Hepatocyte (in vitro differentiated cells): ENCODE results near the gene ERI2. TPM values are rescaled to one million over a fixed set of nuclear protein-coding genes. Genes with fewer than 3 reads are reported as not detected.

Experiments used
- DNase-seq: peaks from one replicate; pipeline ENCODE4 v3.0.0-alpha.2; 2016; ENCODE audit warnings: low spot score
- H2AFZ ChIP-seq: fragments of 200-600 bp; sonication (generic); 2 replicates; pipeline ENCODE4 v1.6.0; 2016; ENCODE audit warnings: antibody characterized with exemption, mild to moderate bottlenecking
- H3K27ac ChIP-seq: fragments of 200-600 bp; sonication (generic); 2 replicates; pipeline ENCODE4 v1.5.1; 2016; ENCODE audit warnings: mild to moderate bottlenecking
- H3K27me3 ChIP-seq: fragments of 200-600 bp; sonication (generic); 2 replicates; pipeline ENCODE4 v1.6.1; 2016
- H3K36me3 ChIP-seq: fragments of 200-600 bp; sonication (generic); replicated peaks from 2 replicates; pipeline ENCODE4 v1.5.1; 2016; ENCODE audit warnings: low read depth; ENCODE audit not compliant: insufficient read depth
- H3K4me1 ChIP-seq: fragments of 200-600 bp; sonication (generic); 2 replicates; pipeline ENCODE4 v1.5.1; 2016; ENCODE audit warnings: mild to moderate bottlenecking, moderate library complexity; ENCODE audit not compliant: insufficient read depth
- H3K4me2 ChIP-seq: fragments of 200-600 bp; sonication (generic); 2 replicates; pipeline ENCODE4 v1.6.0; 2016
- H3K4me3 ChIP-seq: fragments of 200-600 bp; sonication (generic); 2 replicates; pipeline ENCODE4 v1.5.1; 2016; ENCODE audit warnings: mild to moderate bottlenecking
- H3K79me2 ChIP-seq: fragments of 200-600 bp; sonication (generic); 2 replicates; pipeline ENCODE4 v1.6.0; 2017; ENCODE audit warnings: mild to moderate bottlenecking
- H3K9me2 ChIP-seq: fragments of 200-600 bp; sonication (generic); replicated peaks from 2 replicates; pipeline ENCODE4 v1.6.0; 2017; ENCODE audit warnings: mild to moderate bottlenecking; ENCODE audit not compliant: insufficient read depth
- H3K9me3 ChIP-seq: fragments of 200-600 bp; sonication (generic); 2 replicates; pipeline ENCODE4 v1.5.1; 2016; ENCODE audit warnings: low read depth, mild to moderate bottlenecking
- H4K20me1 ChIP-seq: fragments of 200-600 bp; sonication (generic); 2 replicates; pipeline ENCODE4 v1.6.0; 2016; ENCODE audit warnings: mild to moderate bottlenecking; ENCODE audit not compliant: insufficient read depth, poor library complexity, severe bottlenecking
- EZH2 ChIP-seq: fragments of 200-600 bp; sonication (generic); IDR thresholded peaks from 2 replicates; pipeline ENCODE4 v1.6.1; 2016; ENCODE audit warnings: antibody characterized with exemption, mild to moderate bottlenecking, borderline replicate concordance
- EZH2phosphoT487 ChIP-seq: fragments of 200-600 bp; sonication (generic); IDR thresholded peaks from one replicate; pipeline ENCODE4 v1.6.1; 2018; ENCODE audit warnings: antibody characterized with exemption, mild to moderate bottlenecking, low read depth, moderate library complexity; ENCODE audit not compliant: unreplicated experiment, severe bottlenecking
- WGBS: methylation state at CpG from one replicate; pipeline ENCODE4 v1.1.6; 2016; ENCODE audit warnings: low lambda C conversion rate; ENCODE audit errors: missing lambda C conversion rate; 5-methylcytosine and 5-hydroxymethylcytosine counted together
- polyA plus RNA-seq: library from polyadenylated mRNA; unstranded; fragments of >200 nt; fragmentation: Nextera tagmentation; extraction: Ambion mirVana; gene quantifications from 2 replicates; pipeline ENCODE4 v1.2.1, GENCODE V29; 2016
- small RNA-seq: library from RNA; depleted of rRNA; stranded (forward); fragments of <200 nt; gene quantifications from one replicate; pipeline ENCODE3, GENCODE V24; 2014
- total RNA-seq: library from RNA; depleted of rRNA; stranded (reverse); fragments of >200 nt; gene quantifications from 2 replicates; pipeline ENCODE4 v1.2.3, GENCODE V29; 2014
- TF ChIP-seq, protein P1 (sequence below): fragments of 200-600 bp; sonication (generic); IDR thresholded peaks from 2 replicates; pipeline ENCODE4 v1.5.1; 2016; ENCODE audit warnings: antibody characterized with exemption, mild to moderate bottlenecking; ENCODE audit not compliant: poor library complexity

Gene ERI2
- total and polyA plus RNA-seq, 2 experiments from 2014 or later = 6.9 to 26.9 TPM

- H3K36me3 ChIP-seq = no peaks in the 10 kb centered on the region
- no peak for TF ChIP-seq EZH2
- TF ChIP-seq, protein P1, sequence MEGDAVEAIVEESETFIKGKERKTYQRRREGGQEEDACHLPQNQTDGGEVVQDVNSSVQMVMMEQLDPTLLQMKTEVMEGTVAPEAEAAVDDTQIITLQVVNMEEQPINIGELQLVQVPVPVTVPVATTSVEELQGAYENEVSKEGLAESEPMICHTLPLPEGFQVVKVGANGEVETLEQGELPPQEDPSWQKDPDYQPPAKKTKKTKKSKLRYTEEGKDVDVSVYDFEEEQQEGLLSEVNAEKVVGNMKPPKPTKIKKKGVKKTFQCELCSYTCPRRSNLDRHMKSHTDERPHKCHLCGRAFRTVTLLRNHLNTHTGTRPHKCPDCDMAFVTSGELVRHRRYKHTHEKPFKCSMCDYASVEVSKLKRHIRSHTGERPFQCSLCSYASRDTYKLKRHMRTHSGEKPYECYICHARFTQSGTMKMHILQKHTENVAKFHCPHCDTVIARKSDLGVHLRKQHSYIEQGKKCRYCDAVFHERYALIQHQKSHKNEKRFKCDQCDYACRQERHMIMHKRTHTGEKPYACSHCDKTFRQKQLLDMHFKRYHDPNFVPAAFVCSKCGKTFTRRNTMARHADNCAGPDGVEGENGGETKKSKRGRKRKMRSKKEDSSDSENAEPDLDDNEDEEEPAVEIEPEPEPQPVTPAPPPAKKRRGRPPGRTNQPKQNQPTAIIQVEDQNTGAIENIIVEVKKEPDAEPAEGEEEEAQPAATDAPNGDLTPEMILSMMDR = no peak
- no peak for TF ChIP-seq EZH2phosphoT487
- H3K4me3 ChIP-seq = no peak overlapping the region
- DNase-seq = no peak
- no peaks in the 10 kb centered on the region for H3K9me2 ChIP-seq
- 84% methylated on average over 4 of the region's 4 CpGs for WGBS
- no peaks in the 10 kb centered on the region for H4K20me1 ChIP-seq
- no peaks in the 10 kb centered on the region for H3K79me2 ChIP-seq
- H3K27me3 ChIP-seq = no peaks in the 10 kb centered on the region
- no peaks in the 10 kb centered on the region for H3K4me1 ChIP-seq
- no peak overlapping the region for H3K27ac ChIP-seq
- H2AFZ ChIP-seq = no peak overlapping the region
- H3K4me2 ChIP-seq = no peak overlapping the region
- no peaks in the 10 kb centered on the region for H3K9me3 ChIP-seq
These were observed 59.0 kb downstream of the ERI2 start for GRCh38 chr16:20747030-20747816.

DNA sequence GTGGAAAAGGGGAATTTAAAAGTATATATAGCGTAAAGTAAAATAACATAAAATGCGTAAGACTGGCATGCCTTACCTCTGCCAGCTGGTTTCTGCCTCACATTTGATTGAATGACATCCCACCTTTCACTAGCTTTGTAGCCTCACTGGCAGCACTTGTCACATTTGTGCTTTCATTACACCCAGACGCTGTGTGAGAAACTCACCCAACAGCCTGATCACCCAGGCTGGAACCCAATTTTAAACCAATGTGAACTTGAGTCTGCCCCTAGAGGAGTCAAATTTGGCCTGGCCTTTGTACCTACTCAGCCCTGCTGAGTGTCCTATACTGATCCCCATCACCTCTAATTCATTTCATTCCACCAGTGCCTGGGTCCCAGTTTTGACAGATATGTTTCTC, 59.8 kb downstream of the ERI2 start:
- H3K4me2 ChIP-seq = no peak overlapping the region
- no peaks in the 10 kb centered on the region for H3K9me2 ChIP-seq
- no peaks in the 10 kb centered on the region for H3K27me3 ChIP-seq
- H3K4me1 ChIP-seq = no peaks in the 10 kb centered on the region
- WGBS = 93% methylated on average over 3 of the region's 3 CpGs
- no peaks in the 10 kb centered on the region for H3K79me2 ChIP-seq
- no peaks in the 10 kb centered on the region for H3K36me3 ChIP-seq
- no peak overlapping the region for H2AFZ ChIP-seq
- DNase-seq = no peak
- H3K4me3 ChIP-seq = no peak overlapping the region
- H4K20me1 ChIP-seq = no peaks in the 10 kb centered on the region
- TF ChIP-seq EZH2phosphoT487 = no peak
- no peak for TF ChIP-seq EZH2
- TF ChIP-seq, protein P1 = no peak
- H3K9me3 ChIP-seq = no peaks in the 10 kb centered on the region
- no peak overlapping the region for H3K27ac ChIP-seq

Small RNA genes lying within 50 kb of the gene (small RNA-seq; reads per million reads assigned to genes)
- gene RF00618 = not detected
- not detected for gene RNU6-944P

Other genes with a start within 250 kb of the ERI2 start
- gene ACSM2B, start 230.1 kb downstream of the ERI2 start, total RNA-seq = 32.5 and 32.7 TPM in 2 replicates
- 23.9 and 43.6 TPM in 2 replicates for gene ACSM2B, start 230.1 kb downstream of the ERI2 start, polyA plus RNA-seq
- gene ACSM1, start 108.8 kb downstream of the ERI2 start, total RNA-seq = 0.47 and 0.48 TPM in 2 replicates
- 0.51 and 0.75 TPM in 2 replicates for gene ACSM1, start 108.8 kb downstream of the ERI2 start, polyA plus RNA-seq
- gene THUMPD1, start 64.7 kb downstream of the ERI2 start, total RNA-seq = 42.7 and 51.6 TPM in 2 replicates
- 27.3 and 27.7 TPM in 2 replicates for gene THUMPD1, start 64.7 kb downstream of the ERI2 start, polyA plus RNA-seq
- gene ACSM3, start 42.5 kb downstream of the ERI2 start, total RNA-seq = 26.5 and 46.7 TPM in 2 replicates
- gene ACSM3, start 42.5 kb downstream of the ERI2 start, polyA plus RNA-seq = 14.5 and 18.9 TPM in 2 replicates
- 3.6 and 9.4 TPM in 2 replicates for gene REXO5, start 55 bp upstream of the ERI2 start, total RNA-seq
- gene REXO5, start 55 bp upstream of the ERI2 start, polyA plus RNA-seq = 2.9 and 3.5 TPM in 2 replicates
- gene DCUN1D3, start 93.9 kb upstream of the ERI2 start, total RNA-seq = 38.1 and 40.3 TPM in 2 replicates
- 10.3 and 15.0 TPM in 2 replicates for gene DCUN1D3, start 93.9 kb upstream of the ERI2 start, polyA plus RNA-seq
- gene LYRM1, start 94.3 kb upstream of the ERI2 start, total RNA-seq = 60.0 and 61.5 TPM in 2 replicates
- gene LYRM1, start 94.3 kb upstream of the ERI2 start, polyA plus RNA-seq = 48.9 and 57.3 TPM in 2 replicates